ENCODE results near the gene P3H1. TPM values are rescaled to one million over a fixed set of nuclear protein-coding genes. Genes with fewer than 3 reads are reported as not detected.
"Not testable (repeated sequence)": the region's sequence is repeated elsewhere in the genome, so short reads cannot be mapped to it uniquely, and the experiment has no call there.

Gene P3H1
- polyA plus RNA-seq, 1 of the 3 experiments (the other 2 are of a cell fraction) = 66.8 TPM

DNA sequence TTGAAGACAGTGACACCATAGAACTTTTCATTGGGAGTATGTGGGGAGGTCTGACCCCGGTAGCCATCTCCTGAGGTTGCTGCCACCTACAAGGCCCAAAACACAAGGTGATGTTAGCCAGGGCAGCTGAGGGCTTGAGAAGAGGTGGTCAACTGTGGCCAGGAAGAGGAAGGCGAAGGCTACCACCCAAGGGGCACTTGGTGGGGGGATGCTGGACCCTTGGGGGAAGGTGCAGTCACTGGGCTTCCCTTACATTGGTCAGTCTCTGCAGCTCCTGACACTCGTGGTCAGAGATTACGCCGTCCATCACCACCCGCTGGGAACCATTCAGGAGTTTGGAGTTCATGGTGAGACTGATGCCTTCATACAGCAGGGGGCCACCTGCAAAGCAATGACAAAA is 14.5 kb downstream of the P3H1 start:
- Histone ChIP-seq H2AFZ (ENCODE audit: low read depth) (no peak overlapping the region), H3K27me3 (ENCODE audit: insufficient read depth) (no peaks in the 10 kb centered on the region), H3K36me3 (replicated peaks in 1 of 2; ENCODE audit: control insufficient read depth in 1 of 2, insufficient read depth in 2 of 2, low read length in 1 of 2) (peaks cover 46 to 67% of the 10 kb centered on the region in 2 experiments), H3K9me3 (no peaks in the 10 kb centered on the region), H3K4me3 (ENCODE audit: low read depth in 2 of 2, low read length in 1 of 2) (no peak overlapping the region), H3K4me2 (no peak overlapping the region), H3K9me2 (no peaks in the 10 kb centered on the region), H3K9ac (no peak overlapping the region), H3K79me2 (ENCODE audit: insufficient read depth) (no peaks in the 10 kb centered on the region), H3K4me1 (ENCODE audit: control insufficient read depth in 1 of 2, insufficient read depth in 2 of 2, low read depth in 1 of 2, low read length in 1 of 2) (no peaks in the 10 kb centered on the region; a peak in 1 of 4 replicates), H3F3A (replicated peaks; ENCODE audit: insufficient read depth) (peaks cover 8% of the 10 kb centered on the region), H4K20me1 (ENCODE audit: insufficient read depth) (no peaks in the 10 kb centered on the region), H3K27ac (ENCODE audit: low read depth in 2 of 2, low read length in 1 of 2) (no peak overlapping the region)
- DNase-seq = no peak
- no peak for TF ChIP-seq RFX5 (IDR thresholded peaks at IDR 0.05; ENCODE audit: low read length)
- no peak for TF ChIP-seq TCF12 (IDR thresholded peaks at IDR 0.05)
- no peak for TF ChIP-seq ZBTB33 (IDR thresholded peaks at IDR 0.05; ENCODE audit: borderline replicate concordance, low read depth)
- TF ChIP-seq TAF1 (IDR thresholded peaks at IDR 0.05; ENCODE audit: borderline replicate concordance, low read depth, low read length) = no peak
- TF ChIP-seq NRF1 (IDR thresholded peaks at IDR 0.05; ENCODE audit: low read depth, low read length) = no peak
- TF ChIP-seq, protein P1, sequence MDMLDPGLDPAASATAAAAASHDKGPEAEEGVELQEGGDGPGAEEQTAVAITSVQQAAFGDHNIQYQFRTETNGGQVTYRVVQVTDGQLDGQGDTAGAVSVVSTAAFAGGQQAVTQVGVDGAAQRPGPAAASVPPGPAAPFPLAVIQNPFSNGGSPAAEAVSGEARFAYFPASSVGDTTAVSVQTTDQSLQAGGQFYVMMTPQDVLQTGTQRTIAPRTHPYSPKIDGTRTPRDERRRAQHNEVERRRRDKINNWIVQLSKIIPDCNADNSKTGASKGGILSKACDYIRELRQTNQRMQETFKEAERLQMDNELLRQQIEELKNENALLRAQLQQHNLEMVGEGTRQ (IDR thresholded peaks at IDR 0.05; ENCODE audit: borderline replicate concordance, low read depth, low read length) = no peak
- TF ChIP-seq RXRA (IDR thresholded peaks at IDR 0.05; ENCODE audit: borderline replicate concordance, low read depth) = no peak
- TF ChIP-seq FOSL2 (IDR thresholded peaks at IDR 0.05; ENCODE audit: borderline replicate concordance, low read depth) = no peak
- no peak for TF ChIP-seq IRF3 (IDR thresholded peaks at IDR 0.05; ENCODE audit: low read depth, low read length)
- no peak for TF ChIP-seq JUND (IDR thresholded peaks at IDR 0.05)
- TF ChIP-seq ELF1 (IDR thresholded peaks at IDR 0.05) = no peak
- TF ChIP-seq MEF2A (IDR thresholded peaks at IDR 0.05; ENCODE audit: borderline replicate concordance, low read depth) = no peak
- no peak for TF ChIP-seq GABPA (IDR thresholded peaks at IDR 0.05; ENCODE audit: low read depth)
- no peak for TF ChIP-seq POLR2AphosphoS5 (IDR thresholded peaks at IDR 0.05; ENCODE audit: low read depth, low read length)
- TF ChIP-seq FOXM1 (IDR thresholded peaks at IDR 0.05; ENCODE audit: low read depth) = no peak
- no peak for TF ChIP-seq EP300 (IDR thresholded peaks at IDR 0.05; ENCODE audit: borderline replicate concordance in 1 of 2, low read depth in 1 of 2, low read length in 1 of 2)
- no peak for TF ChIP-seq TEAD4 (IDR thresholded peaks at IDR 0.05; ENCODE audit: borderline replicate concordance, insufficient read depth)
- no peak for TF ChIP-seq NFIC (IDR thresholded peaks at IDR 0.05; ENCODE audit: borderline replicate concordance)
- ChIA-PET CTCF (interaction anchor here (0.8 to 1.9 kb wide), 3 partner anchors 14 to 321 kb away, joined by 3 to 8 read pairs (median 4); partner anchors contain the start of genes C1orf50 and P3H1), POLR2A (no interaction called here)
- WGBS (ENCODE audit: low lambda C conversion rate) = 100% methylated on average over 3 of the region's 6 CpGs

DNA sequence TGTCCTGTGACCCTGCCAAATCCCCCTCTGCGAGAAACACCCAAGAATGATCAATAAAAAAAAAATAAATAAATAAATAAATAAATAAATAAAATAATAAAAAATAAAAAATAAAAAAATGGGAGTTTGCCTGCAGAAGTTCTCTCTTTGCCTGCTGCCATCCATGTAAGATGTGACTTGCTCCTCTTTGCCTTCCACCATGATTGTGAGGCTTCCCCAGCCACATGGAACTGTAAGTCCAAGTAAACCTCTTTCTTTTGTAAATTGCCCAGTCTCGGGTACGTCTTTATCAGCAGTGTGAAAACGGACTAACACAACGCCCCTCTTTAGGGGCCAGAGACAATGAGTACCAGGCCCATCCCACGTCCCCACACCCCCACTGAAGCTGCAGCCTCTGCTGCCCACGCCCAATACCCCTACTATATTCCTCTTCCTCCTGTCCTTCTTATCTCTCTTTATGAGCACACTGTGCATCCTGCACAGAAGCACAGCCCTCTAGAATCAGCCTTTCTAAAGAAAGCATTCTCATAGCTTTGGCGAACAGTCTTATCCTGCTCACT is 15.2 kb downstream of the P3H1 start:
- 93% methylated on average over 8 of the region's 8 CpGs for WGBS (ENCODE audit: low lambda C conversion rate)
- H3K36me3 ChIP-seq (replicated peaks in 1 of 2; ENCODE audit: control insufficient read depth in 1 of 2, insufficient read depth in 2 of 2, low read length in 1 of 2) = peaks cover 44 to 70% of the 10 kb centered on the region in 2 experiments
- H3K9ac ChIP-seq; H2AFZ ChIP-seq (ENCODE audit: low read depth); H3K4me1 ChIP-seq (ENCODE audit: control insufficient read depth in 1 of 2, insufficient read depth in 2 of 2, low read depth in 1 of 2, low read length in 1 of 2); H3K27me3 ChIP-seq (ENCODE audit: insufficient read depth); H3F3A ChIP-seq (replicated peaks; ENCODE audit: insufficient read depth); H3K9me3 ChIP-seq; H3K4me2 ChIP-seq; H3K27ac ChIP-seq (ENCODE audit: low read depth in 2 of 2, low read length in 1 of 2); H4K20me1 ChIP-seq (ENCODE audit: insufficient read depth); H3K9me2 ChIP-seq; DNase-seq; POLR2A ChIA-PET; H3K79me2 ChIP-seq (ENCODE audit: insufficient read depth); H3K4me3 ChIP-seq (ENCODE audit: low read depth in 2 of 2, low read length in 1 of 2): not testable (repeated sequence)
- CTCF ChIA-PET = interaction anchor here (0.8 to 1.9 kb wide), 2 partner anchors 15 to 322 kb away, joined by 3 to 8 read pairs; partner anchors contain the start of genes C1orf50 and P3H1

All from SK-N-SH (cell line).